ENCODE results near the gene FMN2. TPM values are rescaled to one million over a fixed set of nuclear protein-coding genes. Genes with fewer than 3 reads are reported as not detected.

The FMN2 gene
- total RNA-seq, 1 donor from 2014 or later = under 0.01 TPM

DNA sequence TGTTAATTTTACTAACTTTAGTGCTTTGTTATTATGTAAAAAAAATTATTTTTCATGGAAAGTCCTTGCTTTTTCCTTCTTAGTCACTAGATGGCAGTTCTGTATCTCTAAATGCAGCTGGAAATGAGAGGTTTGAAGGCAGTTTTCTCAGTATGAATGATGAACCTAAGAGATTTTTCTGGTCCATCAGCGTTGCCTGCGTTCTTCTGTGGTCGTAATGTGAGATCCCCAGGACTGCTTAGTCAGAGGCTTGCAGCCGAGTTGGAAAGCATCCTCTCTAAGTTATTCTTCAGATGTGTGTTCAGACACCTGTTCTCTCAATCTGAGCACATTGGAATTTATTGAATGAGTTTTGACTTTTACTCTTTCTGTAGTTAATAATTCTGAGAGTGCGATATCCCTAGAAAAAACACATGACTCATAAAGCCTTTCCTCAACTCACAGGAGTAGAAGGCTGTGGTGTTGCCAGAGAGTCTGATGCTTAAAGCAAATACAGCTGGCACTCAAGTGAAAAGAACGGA is 99.3 kb downstream of the FMN2 start:
- no peak overlapping the region for H3K4me3 ChIP-seq (ENCODE audit: low read depth, low read length)
- FAIRE-seq = no peak
- H3K27me3 ChIP-seq (ENCODE audit: control insufficient read depth, insufficient read depth, low read length) = no peaks in the 10 kb centered on the region
- TF ChIP-seq CTCF (IDR thresholded peaks at IDR 0.05; ENCODE audit: insufficient read depth, low read length, severe bottlenecking) = peak; percentile 27
- no peaks in the 10 kb centered on the region for H3K36me3 ChIP-seq (ENCODE audit: control insufficient read depth, insufficient read depth, low read length)
- peak; percentile 67 for DNase-seq (ENCODE audit: low read depth)

GRCh38 chr1:240192851-240193250 is 101.2 kb downstream of the FMN2 start:
- no peak for FAIRE-seq
- no peak for TF ChIP-seq CTCF (IDR thresholded peaks at IDR 0.05; ENCODE audit: insufficient read depth, low read length, severe bottlenecking)
- H3K36me3 ChIP-seq (ENCODE audit: control insufficient read depth, insufficient read depth, low read length) = no peaks in the 10 kb centered on the region
- DNase-seq (ENCODE audit: low read depth) = no peak
- H3K4me3 ChIP-seq (ENCODE audit: low read depth, low read length) = no peak overlapping the region
- H3K27me3 ChIP-seq (ENCODE audit: control insufficient read depth, insufficient read depth, low read length) = no peaks in the 10 kb centered on the region

DNA sequence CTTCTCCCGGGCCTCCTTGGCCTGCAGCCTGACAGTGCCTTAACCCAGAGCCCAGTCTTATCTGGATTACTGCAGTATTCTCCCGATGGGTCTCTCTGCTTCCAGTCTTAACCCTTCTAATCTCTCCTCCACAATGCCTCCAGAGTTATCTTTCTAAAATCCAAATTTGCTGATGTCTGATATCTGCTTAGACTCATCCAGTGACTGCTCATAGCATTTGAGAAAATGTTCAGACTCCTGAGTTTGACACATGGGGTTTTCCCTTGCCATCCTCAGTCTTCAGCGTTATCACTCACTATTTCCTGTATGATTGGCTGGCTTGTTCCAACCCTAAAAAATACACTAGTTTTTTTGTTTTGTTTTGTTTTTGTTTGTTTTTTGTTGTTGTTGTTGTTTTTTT is 102.0 kb downstream of the FMN2 start:
- Histone ChIP-seq H3K27me3 (ENCODE audit: control insufficient read depth, insufficient read depth, low read length) (no peaks in the 10 kb centered on the region), H3K4me3 (ENCODE audit: low read depth, low read length) (no peak overlapping the region), H3K36me3 (ENCODE audit: control insufficient read depth, insufficient read depth, low read length) (no peaks in the 10 kb centered on the region)
- TF ChIP-seq CTCF (IDR thresholded peaks at IDR 0.05; ENCODE audit: insufficient read depth, low read length, severe bottlenecking) = no peak
- no peak for FAIRE-seq
- DNase-seq (ENCODE audit: low read depth) = no peak

- DNase-seq (ENCODE audit: low read depth) = no peak
- no peak for TF ChIP-seq CTCF (IDR thresholded peaks at IDR 0.05; ENCODE audit: insufficient read depth, low read length, severe bottlenecking)
- H3K27me3 ChIP-seq (ENCODE audit: control insufficient read depth, insufficient read depth, low read length) = no peaks in the 10 kb centered on the region
- H3K4me3 ChIP-seq (ENCODE audit: low read depth, low read length) = no peak overlapping the region
- FAIRE-seq = no peak
- H3K36me3 ChIP-seq (ENCODE audit: control insufficient read depth, insufficient read depth, low read length) = no peaks in the 10 kb centered on the region
Measured at GRCh38 chr1:240194120-240194519, 102.4 kb downstream of the FMN2 start.

DNA sequence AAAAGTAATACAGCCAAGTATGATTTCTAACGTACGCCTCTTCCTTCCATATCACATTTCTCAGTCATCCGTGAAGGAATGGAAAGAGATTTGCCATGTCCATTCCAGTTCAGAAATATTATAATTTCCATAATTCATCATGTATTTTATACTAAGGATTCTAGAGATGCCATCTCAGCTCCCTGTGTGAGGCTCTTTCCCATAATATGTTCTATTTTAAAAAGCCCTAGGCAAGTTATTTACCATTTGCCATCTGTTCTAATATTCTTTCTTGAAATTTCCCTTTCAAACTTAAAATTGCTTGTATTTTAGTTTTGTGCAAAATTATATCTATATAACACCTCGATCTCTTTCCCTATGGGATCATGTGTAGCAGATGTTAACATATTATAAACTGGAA is 106.7 kb downstream of the FMN2 start:
- Histone ChIP-seq H3K36me3 (ENCODE audit: control insufficient read depth, insufficient read depth, low read length) (no peaks in the 10 kb centered on the region), H3K4me3 (ENCODE audit: low read depth, low read length) (no peak overlapping the region), H3K27me3 (ENCODE audit: control insufficient read depth, insufficient read depth, low read length) (no peaks in the 10 kb centered on the region)
- no peak for TF ChIP-seq CTCF (IDR thresholded peaks at IDR 0.05; ENCODE audit: insufficient read depth, low read length, severe bottlenecking)
- no peak for DNase-seq (ENCODE audit: low read depth)
- no peak for FAIRE-seq

Data from bronchial epithelial cell (primary cell).